Measurements from ENCODE around the gene COL23A1.

The COL23A1 gene

GRCh38 chr5:178222292-178222691 is 367.9 kb downstream of the COL23A1 start:
- DNase-seq (ENCODE audit: low spot score): no peak

- peak; percentile 35 for DNase-seq (ENCODE audit: low spot score)
These were observed 368.3 kb downstream of the COL23A1 start for GRCh38 chr5:178221853-178222252.

GRCh38 chr5:178221282-178221681 is 368.9 kb downstream of the COL23A1 start:
- DNase-seq (ENCODE audit: low spot score): peak; percentile 41

GRCh38 chr5:178218827-178219226 is 371.4 kb downstream of the COL23A1 start:
- DNase-seq (ENCODE audit: low spot score): no peak

- peak; percentile 33 for DNase-seq (ENCODE audit: low spot score)
These were observed 371.9 kb downstream of the COL23A1 start for GRCh38 chr5:178218237-178218776.

- peak; percentile 28 for DNase-seq (ENCODE audit: low spot score)
These were observed 373.4 kb downstream of the COL23A1 start for GRCh38 chr5:178216779-178217178.

GRCh38 chr5:178216088-178216534 is 374.1 kb downstream of the COL23A1 start:
- peak; percentile 53 for DNase-seq (ENCODE audit: low spot score)

- peak; percentile 28 for DNase-seq (ENCODE audit: low spot score)
These were observed 374.8 kb downstream of the COL23A1 start for GRCh38 chr5:178215280-178216002.

GRCh38 chr5:178214160-178214803 is 375.9 kb downstream of the COL23A1 start:
- DNase-seq (ENCODE audit: low spot score): peak; percentile 39

GRCh38 chr5:178213748-178214151 is 376.4 kb downstream of the COL23A1 start:
- peak; percentile 40 for DNase-seq (ENCODE audit: low spot score)

GRCh38 chr5:178213003-178213461 is 377.2 kb downstream of the COL23A1 start:
- DNase-seq (ENCODE audit: low spot score): peak; percentile 35

- peak; percentile 41 for DNase-seq (ENCODE audit: low spot score)
These were observed 377.8 kb downstream of the COL23A1 start for GRCh38 chr5:178212241-178213002.

GRCh38 chr5:178211095-178212048 is 378.8 kb downstream of the COL23A1 start:
- peak; percentile 42 for DNase-seq (ENCODE audit: low spot score)

- peak; percentile 29 for DNase-seq (ENCODE audit: low spot score)
These were observed 379.5 kb downstream of the COL23A1 start for GRCh38 chr5:178210686-178211085.

GRCh38 chr5:178210073-178210535 is 380.1 kb downstream of the COL23A1 start:
- no peak for DNase-seq (ENCODE audit: low spot score)

- DNase-seq (ENCODE audit: low spot score): peak; percentile 27
These were observed 380.7 kb downstream of the COL23A1 start for GRCh38 chr5:178209334-178210072.

GRCh38 chr5:178208540-178209227 is 381.5 kb downstream of the COL23A1 start:
- DNase-seq (ENCODE audit: low spot score): peak; percentile 68

- peak; percentile 19 for DNase-seq (ENCODE audit: low spot score)
These were observed 382.3 kb downstream of the COL23A1 start for GRCh38 chr5:178207917-178208280.

GRCh38 chr5:178207183-178207916 is 382.8 kb downstream of the COL23A1 start:
- DNase-seq (ENCODE audit: low spot score): peak; percentile 19

All from NAMALWA (cell line).